Right atrium auricular region (tissue), 2 donors: ENCODE measurements around the gene ZSWIM3. TPM values are rescaled to one million over a fixed set of nuclear protein-coding genes. Genes with fewer than 3 reads are reported as not detected.

ENCODE experiments used
- DNase-seq: peaks from one replicate; pipeline ENCODE4 v3.0.0-alpha.2; 2019; ENCODE audit warnings: low spot score
- H3K27ac ChIP-seq, 2 donors: fragments of 200-600 bp; sonication (generic); 1 replicate in 1 of 2; 2 replicates in 1 of 2; pipeline ENCODE4 v1.5.1; 2016 to 2019
- H3K27me3 ChIP-seq, 2 donors: fragments of 200-600 bp; sonication (generic); one replicate each; pipeline versions ENCODE4 v1.5.1 to v1.6.0; 2017 to 2019
- H3K36me3 ChIP-seq: fragments of 200-600 bp; sonication (generic); one replicate; pipeline ENCODE4 v1.5.1; 2016
- H3K4me1 ChIP-seq, 2 donors: fragments of 200-600 bp; sonication (generic); one replicate each; pipeline versions ENCODE4 v1.5.1 to v1.6.0; 2017 to 2019
- H3K4me3 ChIP-seq, 2 donors: fragments of 200-600 bp; sonication (generic); 1 replicate in 1 of 2; 2 replicates in 1 of 2; pipeline ENCODE4 v1.5.1; 2017 to 2019; ENCODE audit warnings: mild to moderate bottlenecking in 1 of 2, moderate library complexity in 1 of 2
- H3K9me3 ChIP-seq, 2 donors: fragments of 200-600 bp; sonication (generic); one replicate each; pipeline ENCODE4 v1.5.1; 2019
- CTCF ChIP-seq, 2 donors: fragments of 200-600 bp; sonication (generic); IDR thresholded peaks; one replicate each; pipeline ENCODE4 v1.5.1; 2019; ENCODE audit warnings: antibody characterized with exemption in 2 of 2
- total RNA-seq, 2 donors: library from RNA; depleted of rRNA; stranded (reverse); fragments of >200 nt; gene quantifications; one replicate each; pipeline ENCODE4 v1.1.0, GENCODE V29; 2016

ZSWIM3 gene
- total RNA-seq, 2 donors from 2014 or later, result 2.4 to 3.7 TPM

GRCh38 chr20:45848421-45848820 lies 9.0 kb upstream of the ZSWIM3 start:
- Histone ChIP-seq H3K36me3 (peaks cover 53% of the 10 kb centered on the region), H3K4me1 (peaks cover 0 to under 1% of the 10 kb centered on the region in 2 donors), H3K4me3 (no peak overlapping the region), H3K27me3 (no peaks in the 10 kb centered on the region), H3K27ac (no peak overlapping the region), H3K9me3 (no peaks in the 10 kb centered on the region)
- no peak for DNase-seq
- no peak for TF ChIP-seq CTCF (IDR thresholded peaks at IDR 0.05)

GRCh38 chr20:45848969-45849582 lies 8.3 kb upstream of the ZSWIM3 start:
- Histone ChIP-seq H3K36me3 (peaks cover 49% of the 10 kb centered on the region), H3K4me3 (no peak overlapping the region), H3K4me1 (no peaks in the 10 kb centered on the region), H3K9me3 (no peaks in the 10 kb centered on the region), H3K27me3 (no peaks in the 10 kb centered on the region), H3K27ac (no peak overlapping the region)
- DNase-seq, result no peak
- TF ChIP-seq CTCF (IDR thresholded peaks at IDR 0.05), result no peak

- no peak overlapping the region for H3K27ac ChIP-seq
- TF ChIP-seq CTCF (IDR thresholded peaks at IDR 0.05), result no peak
- H3K9me3 ChIP-seq, result no peaks in the 10 kb centered on the region
- no peak for DNase-seq
- peaks cover 40% of the 10 kb centered on the region for H3K36me3 ChIP-seq
- H3K27me3 ChIP-seq, result no peaks in the 10 kb centered on the region
- no peak overlapping the region for H3K4me3 ChIP-seq
- peaks cover 0 to 7% of the 10 kb centered on the region in 2 donors for H3K4me1 ChIP-seq
These were observed 7.2 kb upstream of the ZSWIM3 start for GRCh38 chr20:45850238-45850637.

- peaks cover 33% of the 10 kb centered on the region for H3K36me3 ChIP-seq
These were observed 6.5 kb upstream of the ZSWIM3 start for GRCh38 chr20:45850926-45851325.

GRCh38 chr20:45851501-45851900 lies 5.9 kb upstream of the ZSWIM3 start:
- peak overlapping the region in 1 of 2 donors; percentile 19 for H3K27ac ChIP-seq
- no peak for DNase-seq
- H3K4me3 ChIP-seq, result no peak overlapping the region
- no peak for TF ChIP-seq CTCF (IDR thresholded peaks at IDR 0.05)
- peaks cover 28% of the 10 kb centered on the region for H3K36me3 ChIP-seq
- H3K9me3 ChIP-seq, result no peaks in the 10 kb centered on the region
- H3K27me3 ChIP-seq, result no peaks in the 10 kb centered on the region
- H3K4me1 ChIP-seq, result peaks cover 0 to 20% of the 10 kb centered on the region in 2 donors

More at GRCh38 chr20:45850926-45851325, 6.5 kb upstream of the ZSWIM3 start:
- Histone ChIP-seq H3K4me3 (no peak overlapping the region), H3K4me1 (peaks cover 0 to 14% of the 10 kb centered on the region in 2 donors), H3K27me3 (no peaks in the 10 kb centered on the region), H3K27ac (peak overlapping the region in 1 of 2 donors; percentile 10), H3K9me3 (no peaks in the 10 kb centered on the region)
- TF ChIP-seq CTCF (IDR thresholded peaks at IDR 0.05), result no peak
- DNase-seq, result no peak

- Histone ChIP-seq H3K4me1 (peaks cover 0 to 23% of the 10 kb centered on the region in 2 donors), H3K9me3 (no peaks in the 10 kb centered on the region), H3K27ac (no peak overlapping the region), H3K27me3 (no peaks in the 10 kb centered on the region), H3K36me3 (peaks cover 19% of the 10 kb centered on the region), H3K4me3 (no peak overlapping the region)
- TF ChIP-seq CTCF (IDR thresholded peaks at IDR 0.05), result no peak
- no peak for DNase-seq
These were observed 5.1 kb upstream of the ZSWIM3 start for GRCh38 chr20:45852326-45852725.
